Measurements from ENCODE around the gene COTL1. TPM values are rescaled to one million over a fixed set of nuclear protein-coding genes. Genes with fewer than 3 reads are reported as not detected.

The COTL1 gene
- total and polyA plus RNA-seq, 2 experiments from 2014 or later: 144 to 370 TPM

- 89 to 95% methylated on average over 12 of the region's 12 CpGs for WGBS, 2 experiments (ENCODE audit: low coverage in 1 of 2, low lambda C conversion rate in 2 of 2, missing lambda C conversion rate in 2 of 2)
- Histone ChIP-seq H3K4me2 (ENCODE audit: unreplicated experiment) (no peak overlapping the region), H3F3A (ENCODE audit: insufficient read depth) (peaks cover 14% of the 10 kb centered on the region), H3K9me3 (ENCODE audit: low read depth) (peaks cover 4% of the 10 kb centered on the region), H3K4me1 (ENCODE audit: insufficient read depth) (no peaks in the 10 kb centered on the region), H4K20me1 (ENCODE audit: insufficient read depth) (no peaks in the 10 kb centered on the region), H3K27ac (no peak overlapping the region), H3K4me3 (no peak overlapping the region), H3K27me3 (replicated peaks; ENCODE audit: insufficient read depth) (no peaks in the 10 kb centered on the region), H3K36me3 (ENCODE audit: low read depth) (peaks cover 10% of the 10 kb centered on the region), H3K79me2 (ENCODE audit: insufficient read depth) (peaks cover 97% of the 10 kb centered on the region), H3K9me2 (ENCODE audit: insufficient read depth) (no peaks in the 10 kb centered on the region), H2AFZ (no peak overlapping the region), H3K9ac (no peak overlapping the region)
- TF ChIP-seq EZH2 (IDR thresholded peaks at IDR 0.05; ENCODE audit: insufficient read depth, poor library complexity, severe bottlenecking) (no peak), EZH2phosphoT487 (IDR thresholded peaks at IDR 0.05; ENCODE audit: insufficient read depth, low read depth) (no peak)
- in situ Hi-C loops (cut with MboI): no loop called here
- no peak for DNase-seq
These were observed 43.7 kb downstream of the COTL1 start for GRCh38 chr16:84574191-84574590.

- no peaks in the 10 kb centered on the region for H3K9me2 ChIP-seq (ENCODE audit: insufficient read depth)
- H3F3A ChIP-seq (ENCODE audit: insufficient read depth): peaks cover 14% of the 10 kb centered on the region
- H3K27me3 ChIP-seq (replicated peaks; ENCODE audit: insufficient read depth): no peaks in the 10 kb centered on the region
- H4K20me1 ChIP-seq (ENCODE audit: insufficient read depth): no peaks in the 10 kb centered on the region
- H3K9me3 ChIP-seq (ENCODE audit: low read depth): peaks cover 4% of the 10 kb centered on the region
- H3K27ac ChIP-seq: no peak overlapping the region
- H3K36me3 ChIP-seq (ENCODE audit: low read depth): peaks cover 10% of the 10 kb centered on the region
- WGBS, 2 experiments (ENCODE audit: low coverage in 1 of 2, low lambda C conversion rate in 2 of 2, missing lambda C conversion rate in 2 of 2): 93 to 98% methylated on average over 5 of the region's 5 CpGs
- H3K4me2 ChIP-seq (ENCODE audit: unreplicated experiment): no peak overlapping the region
- no peak for DNase-seq
- TF ChIP-seq EZH2phosphoT487 (IDR thresholded peaks at IDR 0.05; ENCODE audit: insufficient read depth, low read depth): no peak
- no peak for TF ChIP-seq EZH2 (IDR thresholded peaks at IDR 0.05; ENCODE audit: insufficient read depth, poor library complexity, severe bottlenecking)
- H3K4me3 ChIP-seq: no peak overlapping the region
- no peak overlapping the region for H2AFZ ChIP-seq
- H3K9ac ChIP-seq: no peak overlapping the region
- in situ Hi-C loops (cut with MboI): no loop called here
- no peaks in the 10 kb centered on the region for H3K4me1 ChIP-seq (ENCODE audit: insufficient read depth)
- H3K79me2 ChIP-seq (ENCODE audit: insufficient read depth): peaks cover 97% of the 10 kb centered on the region
These were observed 45.8 kb downstream of the COTL1 start for GRCh38 chr16:84572096-84572495.

- H3K4me1 ChIP-seq (ENCODE audit: insufficient read depth): no peaks in the 10 kb centered on the region
- H3K9ac ChIP-seq: no peak overlapping the region
- no peaks in the 10 kb centered on the region for H3K9me2 ChIP-seq (ENCODE audit: insufficient read depth)
- TF ChIP-seq EZH2 (IDR thresholded peaks at IDR 0.05; ENCODE audit: insufficient read depth, poor library complexity, severe bottlenecking): no peak
- TF ChIP-seq EZH2phosphoT487 (IDR thresholded peaks at IDR 0.05; ENCODE audit: insufficient read depth, low read depth): no peak
- H3K9me3 ChIP-seq (ENCODE audit: low read depth): peaks cover 4% of the 10 kb centered on the region
- H3K4me2 ChIP-seq (ENCODE audit: unreplicated experiment): no peak overlapping the region
- H3K36me3 ChIP-seq (ENCODE audit: low read depth): peaks cover 10% of the 10 kb centered on the region
- 95% methylated on average over 13 of the region's 13 CpGs for WGBS, 2 experiments (ENCODE audit: low coverage in 1 of 2, low lambda C conversion rate in 2 of 2, missing lambda C conversion rate in 2 of 2)
- no peak overlapping the region for H3K27ac ChIP-seq
- peaks cover 95% of the 10 kb centered on the region for H3K79me2 ChIP-seq (ENCODE audit: insufficient read depth)
- peaks cover 14% of the 10 kb centered on the region for H3F3A ChIP-seq (ENCODE audit: insufficient read depth)
- DNase-seq: no peak
- no peak overlapping the region for H3K4me3 ChIP-seq
- H4K20me1 ChIP-seq (ENCODE audit: insufficient read depth): no peaks in the 10 kb centered on the region
- in situ Hi-C loops (cut with MboI): no loop called here
- no peak overlapping the region for H2AFZ ChIP-seq
- no peaks in the 10 kb centered on the region for H3K27me3 ChIP-seq (replicated peaks; ENCODE audit: insufficient read depth)
These were observed 46.4 kb downstream of the COTL1 start for GRCh38 chr16:84571506-84571905.

- Histone ChIP-seq H3K36me3 (ENCODE audit: low read depth) (peaks cover 11% of the 10 kb centered on the region), H2AFZ (no peak overlapping the region), H3K79me2 (ENCODE audit: insufficient read depth) (peaks cover 89% of the 10 kb centered on the region), H3K27me3 (replicated peaks; ENCODE audit: insufficient read depth) (no peaks in the 10 kb centered on the region), H3K4me1 (ENCODE audit: insufficient read depth) (no peaks in the 10 kb centered on the region), H3K27ac (no peak overlapping the region), H3K4me3 (no peak overlapping the region), H3K9me2 (ENCODE audit: insufficient read depth) (no peaks in the 10 kb centered on the region), H3K4me2 (ENCODE audit: unreplicated experiment) (no peak overlapping the region), H3F3A (ENCODE audit: insufficient read depth) (peaks cover 14% of the 10 kb centered on the region), H3K9me3 (ENCODE audit: low read depth) (peaks cover 4% of the 10 kb centered on the region), H3K9ac (no peak overlapping the region), H4K20me1 (ENCODE audit: insufficient read depth) (no peaks in the 10 kb centered on the region)
- DNase-seq: no peak
- in situ Hi-C loops (cut with MboI): no loop called here
- 76 to 85% methylated on average over 14 of the region's 14 CpGs for WGBS, 2 experiments (ENCODE audit: low coverage in 1 of 2, low lambda C conversion rate in 2 of 2, missing lambda C conversion rate in 2 of 2)
- TF ChIP-seq EZH2phosphoT487 (IDR thresholded peaks at IDR 0.05; ENCODE audit: insufficient read depth, low read depth) (no peak), EZH2 (IDR thresholded peaks at IDR 0.05; ENCODE audit: insufficient read depth, poor library complexity, severe bottlenecking) (no peak)
These were observed 47.0 kb downstream of the COTL1 start for GRCh38 chr16:84570739-84571403.
